Ramos (cell line): Measurements from ENCODE around the gene GRID2IP.

Source experiments
- in situ Hi-C: fragments of 300-500 bp; cut with MboI; formaldehyde crosslinking; loops from one replicate; pipeline ENCODE4 v1.14.3; 2022; ENCODE audit warnings: low sequenced_read_pairs; ENCODE audit not compliant: unreplicated experiment

Gene GRID2IP

DNA sequence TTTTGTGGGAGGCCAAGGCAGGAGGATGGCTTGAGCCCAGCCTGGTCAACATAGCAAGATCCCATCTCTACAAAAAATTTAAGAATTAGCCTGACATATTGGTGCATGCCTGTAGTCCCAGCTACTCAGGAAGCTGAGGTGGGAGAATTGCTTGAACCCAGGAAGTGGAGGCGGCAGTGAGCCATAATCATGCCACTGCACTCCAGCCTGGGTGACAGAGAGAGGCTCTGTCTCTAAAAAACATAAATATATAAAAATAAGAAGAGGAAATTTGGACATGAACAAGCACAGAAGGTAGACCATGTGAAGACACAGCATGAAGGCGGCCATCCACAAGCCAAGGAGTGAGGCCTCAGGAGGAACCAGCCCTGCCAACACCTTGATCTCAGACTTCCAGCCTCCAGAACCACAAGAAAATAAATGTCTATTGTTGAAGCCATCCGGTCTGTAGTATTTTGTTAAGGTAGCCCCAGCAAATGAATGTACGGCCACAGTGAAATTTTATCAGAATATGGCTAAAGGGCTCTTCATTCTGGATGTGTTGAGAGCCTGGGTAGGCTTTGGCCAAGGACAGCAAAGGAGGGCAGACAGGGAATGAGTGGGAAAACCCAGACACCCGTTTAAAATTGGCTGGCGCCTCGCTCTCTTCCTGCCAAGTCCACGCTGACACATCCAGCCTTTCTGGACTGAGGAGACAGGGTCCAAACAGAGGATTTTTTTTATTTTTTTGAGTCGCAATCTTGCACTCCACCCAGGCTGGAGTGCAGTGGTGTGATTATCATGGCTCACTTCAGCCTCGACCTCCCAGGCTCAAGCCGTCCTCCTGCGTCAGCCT, 12.9 kb upstream of the GRID2IP start:
- in situ Hi-C loops: no loop called here

DNA sequence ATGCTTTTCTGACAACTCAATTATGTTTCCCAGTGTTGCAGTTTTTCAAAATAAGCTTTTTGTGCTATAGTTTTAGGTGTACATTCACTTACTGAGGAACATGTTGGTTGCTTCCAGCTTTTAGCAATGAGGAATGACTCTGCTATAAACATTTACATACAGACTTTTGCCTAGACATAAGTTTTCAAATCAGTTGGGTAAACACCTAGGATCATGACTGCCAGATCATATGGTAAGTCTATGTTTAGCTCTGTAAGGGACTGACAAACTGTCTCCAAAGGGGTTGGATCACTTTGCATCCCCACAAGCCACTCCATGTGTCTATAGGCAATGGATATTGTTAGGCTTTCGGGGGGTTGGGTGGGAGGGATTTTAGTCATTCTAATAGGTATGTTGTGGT, 10.8 kb upstream of the GRID2IP start:
- in situ Hi-C loops: no loop called here

DNA sequence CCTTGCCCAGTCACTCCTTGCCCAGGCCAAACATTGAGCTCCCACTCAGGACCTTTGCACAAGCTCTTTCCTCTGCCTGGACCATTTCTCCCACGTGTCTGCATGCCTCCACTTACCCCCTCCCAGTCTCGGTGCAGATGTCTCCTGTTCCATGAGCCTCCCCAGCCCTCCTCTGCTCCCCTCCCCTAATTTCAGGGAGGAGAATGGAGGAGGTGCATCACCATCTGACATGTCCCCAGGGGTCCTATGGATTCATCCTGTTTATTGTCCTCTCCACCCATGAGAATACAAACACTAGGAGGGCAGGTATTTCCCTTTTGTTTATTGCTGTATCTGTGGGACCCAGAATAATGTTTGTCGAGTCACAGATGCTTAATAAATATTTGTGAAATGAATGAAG, 8.6 kb upstream of the GRID2IP start:
- in situ Hi-C loops: no loop called here

DNA sequence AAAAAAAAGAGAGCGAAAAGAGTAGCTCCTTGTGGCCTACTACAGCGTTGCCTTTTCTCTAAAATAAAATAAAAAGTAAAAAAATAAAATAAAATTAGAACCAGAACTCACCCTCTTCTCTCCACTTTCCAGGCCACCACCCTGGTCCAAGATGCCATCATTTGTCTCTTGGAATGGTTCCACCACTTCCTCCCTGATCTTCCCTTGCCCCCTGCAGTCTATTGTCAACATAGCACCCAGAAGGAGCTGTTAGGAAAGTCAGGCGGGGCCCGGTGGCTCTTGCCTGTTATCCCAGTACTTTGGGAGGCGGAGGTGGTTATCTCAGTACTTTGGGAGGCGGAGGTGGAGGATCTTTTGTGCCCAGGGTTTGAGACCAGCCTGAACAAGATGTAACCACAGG, 7.6 kb upstream of the GRID2IP start:
- in situ Hi-C loops: no loop called here

DNA sequence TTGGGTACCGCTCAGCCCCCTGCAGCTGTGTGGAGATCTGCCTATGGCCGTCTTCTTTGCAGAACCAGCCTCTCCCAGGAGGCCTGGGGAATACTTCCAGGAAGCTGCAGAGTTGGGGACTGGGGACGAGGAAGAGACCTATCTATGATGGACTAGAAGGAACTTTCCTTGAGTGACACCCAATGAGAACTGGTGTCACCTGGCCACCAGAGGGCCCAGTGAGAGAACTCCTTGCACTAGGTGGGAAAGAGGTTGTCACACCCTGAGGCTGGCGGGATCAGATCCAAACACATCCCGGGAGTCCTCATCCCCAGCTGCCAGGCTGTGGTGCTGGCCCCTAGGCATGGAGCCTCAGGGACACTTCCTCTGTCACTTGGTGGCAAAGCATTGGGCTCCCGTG, 4.9 kb upstream of the GRID2IP start:
- in situ Hi-C loops: no loop called here

DNA sequence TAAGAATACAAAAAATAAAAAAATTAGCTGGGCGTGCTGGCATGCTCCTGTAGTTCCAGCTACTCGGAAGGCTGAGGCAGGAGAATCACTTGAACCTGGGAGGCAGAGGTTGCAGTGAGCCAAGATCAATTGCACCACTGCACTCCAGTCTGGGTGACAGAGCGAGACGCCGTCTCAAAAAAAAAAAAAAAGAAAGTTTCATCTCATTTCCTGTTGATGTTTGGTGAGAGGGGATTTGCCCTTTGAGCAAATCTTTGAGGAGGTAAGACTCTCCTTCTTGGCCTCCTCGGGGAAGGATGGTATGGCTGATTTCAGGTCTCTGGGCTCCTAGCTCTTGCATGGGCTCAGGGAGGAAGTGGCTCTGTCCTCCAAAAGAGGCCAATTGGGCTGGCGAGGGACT, 3.6 kb upstream of the GRID2IP start:
- in situ Hi-C loops: no loop called here

DNA sequence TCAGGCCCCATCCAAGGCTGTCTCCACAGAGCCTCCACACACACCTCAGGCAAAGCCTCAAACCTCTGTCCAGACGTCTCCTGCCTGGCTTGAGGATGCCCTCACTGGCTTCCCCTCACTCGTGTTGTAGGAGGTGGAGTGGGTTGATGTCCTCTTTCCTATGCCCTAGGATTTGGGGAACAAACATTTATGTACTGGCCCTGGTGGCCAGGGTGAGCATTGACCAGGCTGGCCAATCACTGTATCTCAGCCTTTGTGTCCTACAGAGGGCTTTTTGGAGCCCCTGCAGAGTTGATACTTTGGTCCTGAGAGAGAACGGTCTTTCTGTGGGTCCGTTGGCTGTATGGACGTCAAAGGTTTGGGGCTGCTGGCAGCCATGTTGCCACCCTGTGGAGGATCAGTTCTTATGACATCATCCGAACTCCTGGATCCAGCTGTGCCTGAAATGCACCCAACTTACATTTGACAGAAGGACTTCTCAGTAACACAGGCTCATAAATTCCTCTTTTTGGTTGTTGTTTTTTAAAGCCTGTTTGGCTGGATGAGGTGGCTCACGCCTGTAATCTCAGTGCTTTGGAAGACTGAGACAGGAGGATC, 2.3 kb upstream of the GRID2IP start:
- in situ Hi-C loops: no loop called here

DNA sequence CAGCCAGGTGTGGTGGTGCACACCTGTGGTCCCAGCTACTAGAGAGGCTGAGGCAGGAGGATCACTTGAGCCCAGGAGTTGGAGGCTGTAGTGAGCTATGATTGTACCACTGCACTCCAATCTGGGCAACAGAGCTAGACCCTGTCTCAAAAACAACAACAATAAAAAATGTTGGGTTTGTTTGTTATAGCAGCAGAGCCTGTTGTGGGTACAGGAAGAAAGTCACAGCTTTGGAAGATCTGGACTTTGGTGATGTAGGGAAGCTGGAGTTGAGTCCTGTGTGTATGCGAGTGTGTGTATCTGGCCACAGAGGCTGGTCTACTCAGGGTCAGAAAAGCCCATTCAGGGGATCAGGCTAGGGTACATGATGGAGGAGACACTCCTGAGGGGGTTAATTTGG, 3.9 kb downstream of the GRID2IP start:
- in situ Hi-C loops: no loop called here

DNA sequence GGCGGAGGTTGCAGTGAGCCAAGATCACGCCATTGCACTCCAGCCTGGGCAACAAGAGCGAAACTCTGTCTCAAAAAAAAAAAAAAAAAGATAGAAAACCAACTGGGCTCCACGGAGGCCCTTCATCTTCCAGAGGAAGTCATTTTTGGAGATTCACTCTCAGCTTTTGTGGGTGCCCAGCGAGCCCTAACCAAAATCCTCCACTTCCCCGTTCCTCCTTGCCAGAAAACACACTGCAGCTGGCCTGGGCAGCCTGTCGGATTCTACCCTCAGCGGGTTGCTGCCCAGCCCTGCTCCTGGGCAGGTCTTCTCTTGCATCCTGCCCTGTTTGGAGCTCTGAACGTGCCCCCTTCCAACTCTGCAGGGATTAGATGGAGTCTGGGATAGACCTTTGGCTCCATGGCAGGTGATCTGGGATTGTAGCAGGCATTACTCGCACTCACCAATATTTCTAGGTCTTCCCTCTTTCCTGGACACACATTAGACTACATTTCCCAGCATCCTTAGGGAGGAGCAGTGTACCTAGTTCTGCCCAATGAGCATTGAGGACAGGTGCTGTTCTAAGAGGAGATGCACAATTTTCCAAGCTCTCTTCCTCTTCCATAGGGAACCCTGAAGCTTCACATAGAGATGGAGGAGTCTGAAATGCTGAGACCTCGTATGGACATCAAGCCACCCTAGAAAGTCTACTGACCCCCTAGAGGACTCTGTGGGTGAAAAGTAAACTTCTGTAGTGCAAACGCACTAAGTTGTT, 4.6 kb downstream of the GRID2IP start:
- in situ Hi-C loops: no loop called here

DNA sequence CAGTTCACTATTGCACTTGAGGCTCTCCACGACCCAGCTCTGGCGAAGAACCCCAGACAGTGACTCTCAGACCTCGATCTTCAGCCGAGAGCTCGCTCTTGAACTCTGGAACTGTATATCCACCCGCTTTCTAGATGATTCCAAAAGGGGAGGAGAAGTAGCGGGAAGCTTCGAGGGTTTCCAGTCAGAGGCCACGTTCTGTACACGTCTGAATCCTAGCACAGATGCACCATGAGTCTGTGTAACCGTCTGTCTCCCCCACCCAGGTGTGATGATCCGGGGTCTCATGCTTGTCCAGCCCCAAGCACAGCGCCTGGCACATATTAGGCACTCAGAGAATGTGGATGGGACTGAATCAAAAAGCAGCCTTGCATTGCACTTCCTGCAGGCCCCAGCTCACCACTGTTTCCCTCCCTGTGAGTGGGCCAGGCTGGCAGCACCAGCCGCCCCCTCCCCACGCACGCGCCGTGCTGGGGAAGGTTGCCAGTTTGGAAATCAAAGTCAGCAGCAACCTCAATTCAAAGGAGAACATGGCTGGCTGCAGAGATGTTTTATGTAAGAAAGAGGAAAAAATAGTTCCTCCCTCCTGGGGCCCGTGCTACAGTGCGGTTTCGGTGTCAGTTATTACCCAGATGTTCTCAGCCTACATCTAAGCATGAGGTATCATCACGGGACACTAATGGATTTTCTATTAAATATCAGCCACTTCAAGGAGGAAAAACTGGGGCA, 5.7 kb downstream of the GRID2IP start:
- in situ Hi-C loops: no loop called here

DNA sequence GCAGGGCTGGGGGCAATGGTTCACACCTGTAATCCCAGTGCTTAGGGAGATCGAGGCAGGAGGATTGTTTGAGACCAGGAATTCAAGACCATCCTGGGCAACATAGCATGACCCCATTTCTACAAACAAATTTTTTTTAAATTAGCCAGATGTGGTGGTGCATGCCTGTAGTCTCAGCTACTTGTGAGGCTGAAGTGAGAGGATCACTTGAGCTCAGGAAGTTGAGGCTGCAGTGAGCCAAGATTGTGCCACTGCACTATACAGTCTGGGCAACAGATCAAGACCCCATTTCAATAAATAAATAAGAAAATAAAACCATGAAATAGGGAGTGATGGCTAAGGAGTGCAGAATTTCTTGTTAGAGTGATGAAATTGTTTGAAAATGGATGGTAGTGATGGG, 8.9 kb downstream of the GRID2IP start:
- in situ Hi-C loops: no loop called here

DNA sequence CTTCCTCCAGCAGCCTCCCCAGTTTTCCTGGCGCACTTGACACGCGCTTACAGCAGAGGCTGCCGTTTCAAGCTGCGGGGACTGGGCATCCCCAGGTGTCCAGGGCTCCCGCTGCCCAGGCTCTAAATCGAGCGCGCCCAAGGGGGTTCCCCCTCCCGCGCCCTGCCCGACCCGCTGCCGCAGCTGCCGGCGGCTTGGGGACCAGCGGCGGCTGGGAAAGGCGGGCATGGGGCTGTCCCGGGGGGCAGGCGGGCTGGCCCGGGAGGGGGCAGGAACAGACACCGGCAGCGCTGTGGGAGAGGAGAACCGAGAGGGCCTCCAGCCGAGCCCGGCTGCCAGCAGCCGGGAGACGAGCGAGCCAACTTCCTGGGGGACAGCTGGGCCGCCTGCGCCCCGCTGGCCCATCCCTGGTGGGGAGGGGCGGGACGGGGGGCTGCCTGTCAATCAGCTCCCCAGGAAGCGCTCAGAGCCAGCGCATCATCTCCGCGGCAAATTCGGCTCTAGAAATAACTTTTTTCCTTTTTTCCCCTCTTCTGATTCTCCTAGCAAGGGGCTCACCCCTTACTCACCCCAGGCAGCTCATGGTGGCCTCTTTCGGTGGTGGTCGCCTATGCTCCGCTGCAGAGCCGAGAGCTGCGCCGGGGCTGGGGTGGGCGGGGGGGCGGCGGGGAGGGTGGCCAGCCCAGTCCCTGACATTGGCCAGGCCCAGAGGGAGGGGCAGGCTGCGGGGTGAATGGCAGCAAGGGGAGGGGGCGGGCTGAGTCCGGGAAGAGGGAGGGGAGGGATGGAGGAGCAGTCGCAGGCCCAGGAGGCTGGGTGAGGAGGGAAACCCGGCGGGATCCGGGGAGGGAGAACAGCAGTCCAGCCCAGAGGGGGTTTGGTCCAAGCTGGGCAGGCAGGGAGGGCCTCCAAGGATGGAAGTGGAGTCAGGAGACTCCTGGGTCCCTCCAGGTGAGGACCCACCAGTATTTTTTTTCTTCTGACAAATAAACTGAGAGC, 14.7 kb downstream of the GRID2IP start:
- in situ Hi-C loops: no loop called here

DNA sequence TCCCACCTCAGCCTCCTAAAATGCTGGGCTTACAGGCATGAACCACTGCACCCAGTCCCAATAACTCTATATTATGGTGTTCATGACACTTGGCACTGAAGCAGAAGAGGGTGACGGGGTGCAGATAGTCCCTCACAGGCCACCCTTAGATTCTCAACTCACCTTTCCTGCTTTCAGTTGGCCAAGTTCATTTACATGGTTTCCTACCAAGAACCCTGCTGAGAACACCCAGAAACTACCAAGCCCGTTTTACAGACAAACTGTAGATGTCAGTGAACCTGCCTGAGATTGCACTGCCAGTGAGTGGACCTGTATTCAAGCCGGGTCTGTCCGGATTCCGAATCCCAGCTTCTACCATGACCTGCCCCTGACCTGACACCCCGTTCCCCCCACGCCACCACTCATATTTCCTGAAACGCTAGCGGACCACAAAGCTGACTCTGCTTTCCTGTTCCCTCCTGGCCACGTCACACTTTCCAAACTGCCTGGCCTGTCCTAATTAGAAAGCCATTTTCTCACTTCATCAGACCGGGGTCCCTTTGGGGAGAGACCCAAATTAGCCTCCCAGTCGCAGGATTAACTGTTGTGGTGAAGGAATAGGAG, 17.3 kb downstream of the GRID2IP start:
- in situ Hi-C loops: no loop called here

DNA sequence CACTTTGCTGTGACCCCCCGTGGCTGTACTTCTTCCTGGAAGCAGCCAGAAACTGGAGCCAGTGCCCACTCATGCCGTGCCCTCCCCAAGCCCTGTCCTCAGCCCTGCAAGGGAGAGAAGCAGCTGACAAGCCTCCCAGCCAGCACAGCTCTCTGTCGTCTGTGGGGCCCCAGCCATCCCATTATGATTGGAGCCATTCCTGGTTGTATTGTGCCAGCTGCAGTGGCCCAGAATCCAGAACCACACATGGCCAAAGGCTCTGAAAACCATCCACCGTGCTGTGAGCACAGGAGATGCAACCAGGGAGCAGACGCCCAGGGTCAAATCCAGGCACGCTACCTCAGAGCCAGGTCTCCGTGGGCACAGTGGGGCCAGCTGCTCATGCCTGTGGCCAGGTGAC, 18.7 kb downstream of the GRID2IP start:
- in situ Hi-C loops: no loop called here

DNA sequence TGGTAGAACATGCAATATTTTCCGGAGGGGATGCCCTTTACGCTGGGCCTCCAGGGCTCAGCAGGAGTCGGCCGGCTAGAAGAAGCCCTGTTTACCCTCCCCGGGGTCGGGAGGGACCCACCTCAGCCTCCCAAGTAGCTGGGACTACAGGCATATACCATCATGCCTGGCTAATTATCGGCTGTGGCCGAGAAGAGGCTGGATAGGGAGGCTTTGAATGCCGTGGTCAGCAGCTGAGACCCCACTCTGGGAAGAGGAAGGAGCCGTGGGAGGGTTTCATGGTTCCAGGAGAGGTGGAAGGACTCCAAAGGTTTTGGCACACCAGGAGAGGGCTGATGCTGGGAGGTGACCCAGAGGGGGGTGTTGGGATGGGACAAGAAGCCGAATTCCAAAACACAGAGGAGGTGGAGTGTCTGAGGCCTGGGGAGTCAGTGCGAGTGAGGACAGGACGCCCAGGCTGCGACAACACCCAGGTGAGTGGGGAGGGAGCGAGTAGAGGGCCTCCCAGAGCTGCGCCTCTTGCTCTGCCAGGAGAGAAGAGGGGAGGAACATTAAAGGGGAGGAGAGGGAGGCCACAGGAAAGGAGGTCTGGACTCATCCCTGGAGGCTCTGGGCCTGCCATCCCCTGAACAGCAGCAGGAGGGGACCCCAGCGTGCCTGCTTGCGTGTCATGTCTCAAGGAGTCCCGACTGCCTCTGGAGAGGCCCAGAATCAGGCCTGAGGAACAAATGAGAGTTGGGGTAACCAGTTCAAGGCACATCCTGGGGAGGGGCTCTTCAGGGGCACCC, 19.6 kb downstream of the GRID2IP start:
- in situ Hi-C loops: no loop called here

DNA sequence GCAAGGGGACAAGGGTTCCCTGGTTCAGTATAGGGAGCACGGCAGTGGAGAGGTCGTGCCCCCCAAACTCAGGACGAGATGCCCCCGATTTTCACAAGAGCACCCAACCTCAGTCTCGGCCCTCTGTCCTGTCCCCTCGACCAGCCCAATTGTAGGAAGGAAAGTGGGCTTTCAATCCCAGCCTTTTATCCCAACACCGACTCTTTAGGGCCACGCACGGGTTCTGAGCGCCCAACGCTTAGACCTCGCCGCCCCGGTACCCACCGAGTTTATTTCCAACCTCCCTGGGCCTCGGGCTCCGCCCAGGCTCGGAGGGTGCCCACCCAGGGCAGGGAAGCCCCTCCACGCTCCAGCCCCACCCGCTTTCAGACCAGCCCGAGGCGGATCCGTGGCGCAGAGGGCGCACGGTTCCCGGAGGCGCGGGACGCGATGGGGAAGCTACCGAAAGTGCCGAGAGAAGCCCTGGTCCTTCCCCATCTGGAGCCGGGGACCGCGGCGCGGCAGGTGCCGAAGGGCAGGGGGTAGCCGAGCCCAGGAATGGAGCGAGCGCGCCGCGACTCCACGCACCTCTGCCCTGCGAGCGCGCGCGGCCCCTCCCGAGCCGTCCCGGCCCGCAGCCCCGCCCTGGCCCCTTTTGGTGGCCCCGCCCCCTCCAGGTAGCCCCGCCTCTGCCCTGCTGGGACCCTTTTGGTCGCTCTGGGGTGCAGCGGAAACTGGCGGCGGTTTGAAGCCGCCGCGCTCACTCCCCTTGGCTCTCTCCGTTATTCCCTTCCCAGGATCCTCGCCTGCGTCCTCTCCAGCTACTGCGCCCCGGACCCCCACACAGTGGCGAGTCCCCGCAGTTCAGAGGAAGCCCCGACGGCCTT, 20.4 kb downstream of the GRID2IP start:
- in situ Hi-C loops: no loop called here

DNA sequence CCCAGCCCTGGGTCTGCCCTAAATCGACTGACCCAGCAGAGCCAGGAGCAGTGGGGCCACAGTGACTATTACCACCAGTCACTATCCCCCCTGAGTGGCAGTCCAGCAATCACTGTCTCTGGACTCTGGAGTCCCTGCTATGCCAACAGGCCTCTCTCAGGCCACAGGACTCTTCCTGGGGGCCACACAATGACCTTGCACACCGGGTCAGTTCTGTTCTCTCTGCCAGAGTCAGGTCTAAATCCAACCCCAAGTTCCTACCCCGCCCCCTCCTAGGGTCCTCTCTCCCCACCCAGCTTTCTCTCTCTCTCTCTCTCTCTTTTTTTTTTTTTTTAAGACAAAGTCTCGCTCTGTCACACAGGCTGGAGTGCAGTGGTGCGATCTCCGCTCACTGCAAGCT, 21.6 kb downstream of the GRID2IP start:
- in situ Hi-C loops: no loop called here
